22Rv1 (cell line): ENCODE data around the gene DYRK1A.

ENCODE experiments used
- CTCF ChIP-seq: fragments of 450-650 bp; IDR thresholded peaks from 2 replicates; pipeline ENCODE4 v1.5.1; 2017; ENCODE audit warnings: mild to moderate bottlenecking
- ZFX ChIP-seq: fragments of 450-650 bp; IDR thresholded peaks from 2 replicates; pipeline ENCODE4 v1.6.1; 2017; ENCODE audit warnings: antibody characterized with exemption, borderline replicate concordance

- TF ChIP-seq CTCF (no peak), ZFX (no peak)
These were observed 31.5 kb upstream of the DYRK1A start for GRCh38 chr21:37335053-37335452.
